CD4-positive, alpha-beta T cell (primary cell): ENCODE results near the gene ZSCAN18. TPM values are rescaled to one million over a fixed set of nuclear protein-coding genes. Genes with fewer than 3 reads are reported as not detected.

ENCODE experiments used
- ATAC-seq: fragments of 200-7000 bp; cut with Tn5 transposase; one replicate; pipeline ENCODE4 v1.10.0; 2022; ENCODE audit warnings: mild to moderate bottlenecking; ENCODE audit not compliant: poor library complexity
- CTCF ChIA-PET: fragments of 350-600 bp; sonication (Branson Sonifier 250); formaldehyde crosslinking; loops from one replicate; lab custom pipeline; 2021; ENCODE audit warnings: antibody characterized with exemption, inconsistent platforms; lab: Charles Lee
- POLR2A ChIA-PET: fragments of 350-600 bp; sonication (Branson Sonifier 250); formaldehyde crosslinking; loops from one replicate; lab custom pipeline; 2021; ENCODE audit warnings: antibody characterized with exemption, inconsistent platforms; lab: Charles Lee
- DNase-seq, 14 experiments: peaks; one replicate each; pipeline ENCODE4 v3.0.0-alpha.2; 2013 to 2020; ENCODE audit warnings: mixed read lengths in 2 of 14
- H3K27ac ChIP-seq, 2 donors: one replicate each; pipeline versions ENCODE4 v1.5.1 to v1.7.0; 2013; ENCODE audit warnings: low read length in 2 of 2, low read depth in 1 of 2, mild to moderate bottlenecking in 1 of 2
- H3K27me3 ChIP-seq, 2 experiments: 1 replicate in 1 of 2; 2 replicates in 1 of 2; pipeline versions ENCODE4 v1.6.1 to v1.7.0; 2013; ENCODE audit warnings: low read length in 2 of 2, control low read depth in 1 of 2, mild to moderate bottlenecking in 1 of 2, moderate library complexity in 1 of 2; ENCODE audit not compliant: insufficient read depth in 2 of 2, control insufficient read depth in 1 of 2
- H3K36me3 ChIP-seq: one replicate; pipeline ENCODE4 v1.6.1; 2013; ENCODE audit warnings: low read length, control low read depth; ENCODE audit not compliant: insufficient read depth
- H3K4me1 ChIP-seq: one replicate; pipeline ENCODE4 v1.6.1; 2013; ENCODE audit warnings: low read length, control low read depth; ENCODE audit not compliant: insufficient read depth
- H3K4me3 ChIP-seq: one replicate; pipeline ENCODE4 v1.5.1; 2013; ENCODE audit warnings: mild to moderate bottlenecking, low read length, moderate library complexity
- H3K9me3 ChIP-seq, 2 experiments: 1 replicate in 1 of 2; 2 replicates in 1 of 2; pipeline versions ENCODE4 v1.6.1 to v1.7.0; 2013; ENCODE audit warnings: low read length in 2 of 2, mild to moderate bottlenecking in 2 of 2, control low read depth in 1 of 2, moderate library complexity in 1 of 2; ENCODE audit not compliant: control insufficient read depth in 1 of 2, insufficient read depth in 1 of 2
- H3K27ac Mint-ChIP-seq: one replicate; pipeline ENCODE4 v1.8.0; 2020; ENCODE audit warnings: mixed read lengths
- H3K27me3 Mint-ChIP-seq: one replicate; pipeline ENCODE4 v1.8.0; 2021; ENCODE audit warnings: mixed read lengths
- H3K36me3 Mint-ChIP-seq: one replicate; pipeline ENCODE4 v1.8.0; 2021; ENCODE audit warnings: low read depth, mixed read lengths
- H3K4me1 Mint-ChIP-seq: one replicate; pipeline ENCODE4 v1.8.0; 2021; ENCODE audit warnings: low read depth, mixed read lengths
- H3K4me3 Mint-ChIP-seq: one replicate; pipeline ENCODE4 v1.8.0; 2020; ENCODE audit warnings: mild to moderate bottlenecking, mixed read lengths
- H3K9me3 Mint-ChIP-seq: one replicate; pipeline ENCODE4 v1.8.0; 2020; ENCODE audit warnings: mixed read lengths
- CTCF ChIP-seq: fragments of 200-600 bp; IDR thresholded peaks from one replicate; pipeline ENCODE4 v1.8.0; 2022; ENCODE audit warnings: antibody characterized with exemption, mild to moderate bottlenecking
- intact Hi-C, 2 experiments: fragments of 100-400 bp; cut with DNase I in 1 of 2; cut with micrococcal nuclease in 1 of 2; formaldehyde crosslinking; loops; one replicate each; pipeline versions ENCODE4 v1.15.1 to v1.9.0; 2023 to 2025; cut with DNase I, micrococcal nuclease
- total RNA-seq, 174 experiments: library from RNA in 2 of 174; stranded (reverse) in 2 of 174; gene quantifications; one replicate each; pipeline ENCODE4 v1.2.3 and lab custom pipeline; 2021 to 2026

The ZSCAN18 gene
- total RNA-seq, 2 experiments from 2014 or later, result 57.1 to 58.8 TPM

- H3K27ac Mint-ChIP-seq, result no peak overlapping the region
- H3K4me3 Mint-ChIP-seq, result no peak overlapping the region
- no peak for TF ChIP-seq CTCF
- ATAC-seq, result no peak
- POLR2A ChIA-PET, result no interaction called here
- Histone ChIP-seq H3K4me1 (no peaks in the 10 kb centered on the region), H3K36me3 (no peaks in the 10 kb centered on the region), H3K27me3 (no peaks in the 10 kb centered on the region), H3K4me3 (no peak overlapping the region), H3K27ac (no peak overlapping the region), H3K9me3 (peaks cover 61 to 95% of the 10 kb centered on the region in 2 experiments)
- peaks cover 23% of the 10 kb centered on the region for H3K36me3 Mint-ChIP-seq
- no peaks in the 10 kb centered on the region for H3K4me1 Mint-ChIP-seq
- peaks cover 25% of the 10 kb centered on the region for H3K9me3 Mint-ChIP-seq
- no peak for DNase-seq
- intact Hi-C loops, result no loop called here
- no peaks in the 10 kb centered on the region for H3K27me3 Mint-ChIP-seq
- CTCF ChIA-PET, result no interaction called here
These were observed 51.2 kb downstream of the ZSCAN18 start for GRCh38 chr19:58046856-58047255.

GRCh38 chr19:58045411-58046050 is 52.5 kb downstream of the ZSCAN18 start:
- H3K27ac Mint-ChIP-seq, result no peak overlapping the region
- no peaks in the 10 kb centered on the region for H3K4me1 Mint-ChIP-seq
- Histone ChIP-seq H3K4me3 (no peak overlapping the region), H3K9me3 (peaks cover 65 to 95% of the 10 kb centered on the region in 2 experiments), H3K27me3 (no peaks in the 10 kb centered on the region), H3K27ac (no peak overlapping the region), H3K36me3 (no peaks in the 10 kb centered on the region), H3K4me1 (no peaks in the 10 kb centered on the region)
- DNase-seq, result no peak
- ATAC-seq, result no peak
- H3K27me3 Mint-ChIP-seq, result no peaks in the 10 kb centered on the region
- TF ChIP-seq CTCF, result no peak
- ChIA-PET POLR2A (no interaction called here), CTCF (no interaction called here)
- H3K4me3 Mint-ChIP-seq, result no peak overlapping the region
- H3K36me3 Mint-ChIP-seq, result peaks cover 32% of the 10 kb centered on the region
- intact Hi-C loops, result no loop called here
- H3K9me3 Mint-ChIP-seq, result peaks cover 25% of the 10 kb centered on the region

- Histone ChIP-seq H3K4me1 (no peaks in the 10 kb centered on the region), H3K27ac (no peak overlapping the region), H3K36me3 (no peaks in the 10 kb centered on the region), H3K4me3 (no peak overlapping the region), H3K9me3 (peaks cover 66 to 95% of the 10 kb centered on the region in 2 experiments), H3K27me3 (no peaks in the 10 kb centered on the region)
- peaks cover 24% of the 10 kb centered on the region for H3K9me3 Mint-ChIP-seq
- intact Hi-C loops, result no loop called here
- no peak for TF ChIP-seq CTCF
- ATAC-seq (no peak), DNase-seq (no peak)
- ChIA-PET CTCF (no interaction called here), POLR2A (no interaction called here)
- H3K27ac Mint-ChIP-seq, result no peak overlapping the region
- H3K36me3 Mint-ChIP-seq, result peaks cover 32% of the 10 kb centered on the region
- no peaks in the 10 kb centered on the region for H3K27me3 Mint-ChIP-seq
- no peak overlapping the region for H3K4me3 Mint-ChIP-seq
- no peaks in the 10 kb centered on the region for H3K4me1 Mint-ChIP-seq
These were observed 53.1 kb downstream of the ZSCAN18 start for GRCh38 chr19:58044886-58045285.
